H1 (cell line): ENCODE measurements around the gene GPR35. TPM values are rescaled to one million over a fixed set of nuclear protein-coding genes. Genes with fewer than 3 reads are reported as not detected.

Source experiments
- CTCF ChIA-PET: fragments of 300-600 bp; sonication (Branson Sonifier 250); formaldehyde crosslinking; loops from one replicate; lab custom pipeline; 2021; ENCODE audit not compliant: partially characterized antibody; lab: Charles Lee
- POLR2A ChIA-PET: fragments of 300-600 bp; sonication (Branson Sonifier 250); formaldehyde crosslinking; loops from one replicate; lab custom pipeline; 2021; ENCODE audit warnings: inconsistent platforms; ENCODE audit not compliant: partially characterized antibody; lab: Charles Lee
- DNase-seq, 2 experiments: peaks; one replicate each; pipeline versions ENCODE4 v3.0.0 to v3.0.0-alpha.2; 2010 to 2022; ENCODE audit warnings: low spot score in 2 of 2, low read depth in 1 of 2, mixed read lengths in 1 of 2
- FAIRE-seq: peaks from 2 replicates; lab custom pipeline; 2011; peaks lifted over from hg19 to GRCh38; lab: Jason Lieb, UNC
- H2AFZ ChIP-seq: 2 replicates; pipeline ENCODE4 v1.8.1; 2012; ENCODE audit warnings: low read length, inconsistent platforms
- H2AK5ac ChIP-seq: 2 replicates; pipeline ENCODE4 v1.6.1; 2013; ENCODE audit warnings: low read depth, low read length
- H2BK120ac ChIP-seq: replicated peaks from 2 replicates; pipeline ENCODE3; 2013; ENCODE audit warnings: low read depth, low read length, inconsistent platforms
- H2BK12ac ChIP-seq: 2 replicates; pipeline ENCODE4 v1.6.1; 2013; ENCODE audit warnings: low read depth, low read length
- H2BK15ac ChIP-seq: 2 replicates; pipeline ENCODE4 v1.6.1; 2013; ENCODE audit warnings: low read length
- H2BK20ac ChIP-seq: 2 replicates; pipeline ENCODE4 v1.6.1; 2013; ENCODE audit warnings: low read length
- H2BK5ac ChIP-seq: 2 replicates; pipeline ENCODE4 v1.6.1; 2013; ENCODE audit warnings: low read depth, low read length
- H3K14ac ChIP-seq: 2 replicates; pipeline ENCODE4 v1.6.1; 2013; ENCODE audit warnings: inconsistent platforms; ENCODE audit not compliant: insufficient read length
- H3K18ac ChIP-seq: 2 replicates; pipeline ENCODE4 v1.6.1; 2013; ENCODE audit warnings: low read length; ENCODE audit errors: extremely low read depth
- H3K23ac ChIP-seq: 2 replicates; pipeline ENCODE4 v1.6.1; 2013; ENCODE audit warnings: inconsistent platforms; ENCODE audit not compliant: insufficient read length
- H3K23me2 ChIP-seq: 2 replicates; pipeline ENCODE4 v1.6.1; 2013; ENCODE audit warnings: low read depth, low read length
- H3K27ac ChIP-seq: 2 replicates; pipeline ENCODE4 v1.6.1; 2011; ENCODE audit warnings: low read depth, low read length, inconsistent platforms
- H3K27me3 ChIP-seq, 4 experiments: replicated peaks in 1 of 4; 1 replicate in 1 of 4; 2 replicates in 3 of 4; pipeline versions ENCODE4 v1.6.1 to v1.8.1; 2011 to 2013; ENCODE audit warnings: low read length in 3 of 4, mild to moderate bottlenecking in 3 of 4, inconsistent platforms in 2 of 4, mixed read lengths in 2 of 4, moderate library complexity in 1 of 4; ENCODE audit not compliant: control insufficient read depth in 3 of 4, insufficient read depth in 3 of 4; ENCODE audit errors: extremely low read depth in 1 of 4
- H3K36me3 ChIP-seq, 4 experiments: 2 replicates each; pipeline versions ENCODE4 v1.6.1 to v1.8.1; 2011 to 2013; ENCODE audit warnings: mild to moderate bottlenecking in 4 of 4, low read length in 3 of 4, moderate library complexity in 2 of 4, control low read depth in 1 of 4, inconsistent platforms in 1 of 4; ENCODE audit not compliant: insufficient read depth in 4 of 4, control insufficient read depth in 2 of 4
- H3K4ac ChIP-seq: replicated peaks from 2 replicates; pipeline ENCODE3; 2013; ENCODE audit warnings: low read length, low read depth, mixed read lengths, inconsistent platforms; ENCODE audit not compliant: insufficient read length
- H3K4me1 ChIP-seq, 4 experiments: replicated peaks in 1 of 4; 1 replicate in 1 of 4; 2 replicates in 3 of 4; pipeline versions ENCODE4 v1.6.1 to v1.8.1; 2011 to 2013; ENCODE audit warnings: low read length in 3 of 4, inconsistent platforms in 2 of 4, mixed read lengths in 1 of 4; ENCODE audit not compliant: insufficient read depth in 4 of 4, control insufficient read depth in 3 of 4
- H3K4me2 ChIP-seq, 2 experiments: 2 replicates each; pipeline versions ENCODE4 v1.6.1 to v1.8.1; 2011 to 2013; ENCODE audit warnings: low read depth in 2 of 2, low read length in 2 of 2, control low read depth in 1 of 2, inconsistent platforms in 1 of 2, mild to moderate bottlenecking in 1 of 2; ENCODE audit not compliant: insufficient read depth in 1 of 2
- H3K4me3 ChIP-seq, 4 experiments: fragments of 200-600, 300-600 bp in 1 of 4; sonication (generic), shearing (Covaris generic), sonication (Bioruptor Twin) in 1 of 4; 2 replicates each; pipeline versions ENCODE4 v1.5.1 to v1.8.1; 2011 to 2016; ENCODE audit warnings: low read length in 4 of 4, low read depth in 3 of 4, control low read depth in 2 of 4, inconsistent platforms in 2 of 4, mild to moderate bottlenecking in 2 of 4, mixed read lengths in 1 of 4, moderate library complexity in 1 of 4; ENCODE audit not compliant: insufficient read depth in 2 of 4; ENCODE audit errors: extremely low read depth in 1 of 4
- H3K56ac ChIP-seq: replicated peaks from 2 replicates; pipeline ENCODE3; 2013; ENCODE audit warnings: low read depth, mild to moderate bottlenecking, mixed read lengths, low read length, inconsistent platforms; ENCODE audit not compliant: insufficient read length
- H3K79me1 ChIP-seq: 2 replicates; pipeline ENCODE4 v1.6.1; 2013; ENCODE audit warnings: low read depth, low read length, control low read depth
- H3K79me2 ChIP-seq, 2 experiments: 2 replicates each; pipeline versions ENCODE4 v1.6.1 to v1.8.1; 2012 to 2013; ENCODE audit warnings: low read length in 2 of 2, mild to moderate bottlenecking in 2 of 2, inconsistent platforms in 1 of 2; ENCODE audit not compliant: insufficient read depth in 2 of 2, control insufficient read depth in 1 of 2
- H3K9ac ChIP-seq, 4 experiments: replicated peaks in 1 of 4; 1 replicate in 1 of 4; 2 replicates in 3 of 4; pipeline versions ENCODE4 v1.6.1 to v1.8.1; 2011 to 2013; ENCODE audit warnings: low read depth in 3 of 4, low read length in 3 of 4, control low read depth in 2 of 4, mild to moderate bottlenecking in 2 of 4, moderate library complexity in 2 of 4, inconsistent platforms in 1 of 4; ENCODE audit errors: extremely low read depth in 1 of 4
- H3K9me3 ChIP-seq, 2 experiments: 2 replicates each; pipeline versions ENCODE4 v1.6.1 to v1.8.1; 2012 to 2013; ENCODE audit warnings: mild to moderate bottlenecking in 2 of 2, moderate library complexity in 2 of 2, control low read depth in 1 of 2, inconsistent platforms in 1 of 2, low read depth in 1 of 2, low read length in 1 of 2, mixed read lengths in 1 of 2; ENCODE audit not compliant: insufficient read depth in 2 of 2
- H4K20me1 ChIP-seq, 2 experiments: replicated peaks in 1 of 2; 2 replicates each; pipeline versions ENCODE3 to v1.8.1; 2011 to 2013; ENCODE audit warnings: inconsistent platforms in 2 of 2, low read length in 2 of 2, mild to moderate bottlenecking in 1 of 2; ENCODE audit not compliant: insufficient read depth in 2 of 2, control insufficient read depth in 1 of 2
- H4K5ac ChIP-seq: 2 replicates; pipeline ENCODE4 v1.6.1; 2013; ENCODE audit warnings: low read length, low read depth, mixed read lengths, inconsistent platforms; ENCODE audit not compliant: insufficient read length
- H4K8ac ChIP-seq: 2 replicates; pipeline ENCODE4 v1.8.0; 2013; ENCODE audit warnings: mild to moderate bottlenecking, moderate library complexity, low read length, inconsistent platforms; ENCODE audit not compliant: insufficient read depth; ENCODE audit errors: extremely low read depth
- H4K91ac ChIP-seq: replicated peaks from 2 replicates; pipeline ENCODE3; 2013; ENCODE audit warnings: low read length, mixed read lengths, inconsistent platforms; ENCODE audit not compliant: insufficient read length
- MAFK ChIP-seq: IDR thresholded peaks from 2 replicates; pipeline ENCODE4 v1.6.1; 2012; ENCODE audit warnings: low read depth, mild to moderate bottlenecking, improper control_type of control experiment, low read length
- RBBP5 ChIP-seq: IDR thresholded peaks from 2 replicates; pipeline ENCODE4 v1.7.1; 2012; ENCODE audit warnings: low read depth, mild to moderate bottlenecking, inconsistent platforms, low read length, moderate library complexity, borderline replicate concordance
- RXRA ChIP-seq: IDR thresholded peaks from 2 replicates; pipeline ENCODE4 v1.6.1; 2011; ENCODE audit warnings: low read depth, mild to moderate bottlenecking, low read length, moderate library complexity; ENCODE audit not compliant: insufficient read depth
- WGBS, 2 experiments: shearing (Covaris generic) in 1 of 2; methylation state at CpG; one replicate each; pipeline versions ENCODE4 v1.1.6 to v1.1.7; 2013 to 2015; ENCODE audit warnings: low lambda C conversion rate in 2 of 2, mixed read lengths in 2 of 2, inconsistent platforms in 1 of 2, low coverage in 1 of 2, missing lambda C conversion rate in 1 of 2; ENCODE audit not compliant: insufficient replicate concordance in 2 of 2, insufficient coverage in 1 of 2, insufficient read length in 1 of 2; ENCODE audit errors: extremely low coverage in 1 of 2, missing lambda C conversion rate in 1 of 2; 5-methylcytosine and 5-hydroxymethylcytosine counted together
- polyA plus RNA-seq, 7 experiments: library from polyadenylated mRNA; depleted of rRNA in 3 of 7; stranded (reverse) in 5 of 7; unstranded in 2 of 7; fragments of >200 nt in 5 of 7; fragments of 200-250 nt in 2 of 7; gene quantifications; 1 replicate in 5 of 7; 2 replicates in 1 of 7; 4 replicates in 1 of 7; pipeline versions ENCODE4 v1.2.1 to v1.2.3, GENCODE V29; 2011 to 2013; ENCODE audit warnings: missing spikeins in 2 of 7, mixed read lengths in 2 of 7
- total RNA-seq: library from RNA; stranded (reverse); fragmentation: NEBNext Ultra II Directional; extraction: Animal tissue kit (Norgen Biotek cat#: 25700); gene quantifications from 2 replicates; pipeline ENCODE4 v1.2.1, GENCODE V29; 2021
- TF ChIP-seq, protein P1 (sequence below): IDR thresholded peaks from 2 replicates; pipeline ENCODE4 v1.6.1; 2012; ENCODE audit warnings: low read length, inconsistent platforms

The GPR35 gene
- total and polyA plus RNA-seq, 2 of the 8 experiments (the other 6 are each of a cell fraction or from before 2014, with no cell fraction given): 0.47 TPM; not detected in 1

DNA sequence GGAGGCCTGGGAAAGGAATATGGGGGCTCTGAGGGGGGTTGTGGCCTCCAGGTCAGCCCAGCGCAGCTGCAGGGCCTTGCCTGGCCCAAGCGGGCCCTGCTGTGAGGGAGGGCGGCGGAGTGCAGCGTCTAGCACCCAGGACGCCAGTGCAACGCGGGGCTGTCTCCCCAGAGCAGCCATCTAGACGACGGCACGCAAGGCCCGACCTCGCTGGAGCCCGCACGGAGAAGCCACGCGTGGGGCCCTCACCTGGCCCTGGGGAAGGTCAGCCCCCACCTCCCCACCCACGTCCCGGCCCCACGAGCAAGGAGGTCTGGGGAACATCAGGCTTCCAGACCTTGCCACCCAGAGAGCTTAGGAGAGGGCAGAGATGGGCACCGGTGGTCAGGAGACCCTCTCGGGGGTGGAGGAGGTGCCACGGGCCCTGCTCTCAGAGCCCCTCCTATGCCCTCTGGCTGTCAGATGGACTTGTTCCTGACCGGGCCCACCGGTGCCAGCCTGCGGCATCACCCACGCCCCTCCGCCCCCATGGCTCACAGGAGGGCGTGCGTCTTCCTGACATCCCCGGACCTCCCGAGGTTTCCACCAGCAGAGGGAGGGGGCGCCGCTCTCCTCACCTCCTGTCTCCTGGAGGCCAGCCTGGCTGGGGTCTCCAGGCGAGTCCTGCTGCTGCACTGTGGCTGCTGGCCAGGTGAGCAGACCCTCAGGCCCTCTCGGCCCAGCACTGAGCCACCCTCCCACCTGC is 17.0 kb downstream of the GPR35 start:
- H3K36me3 ChIP-seq: no peaks in the 10 kb centered on the region
- no peak overlapping the region for H2AK5ac ChIP-seq
- no peaks in the 10 kb centered on the region; a peak in 1 of 7 replicates for H3K4me1 ChIP-seq
- no peak overlapping the region for H3K56ac ChIP-seq
- H3K4me2 ChIP-seq: no peak overlapping the region
- H3K18ac ChIP-seq: no peak overlapping the region
- no peak overlapping the region for H4K91ac ChIP-seq
- H2BK15ac ChIP-seq: no peak overlapping the region
- ChIA-PET CTCF (interaction anchor here (1.2 to 1.5 kb wide), 4 partner anchors 11 to 204 kb away, joined by 3 to 4 read pairs (median 3); no protein-coding TSS in a partner anchor), POLR2A (no interaction called here)
- H3K79me1 ChIP-seq: no peaks in the 10 kb centered on the region
- H3K79me2 ChIP-seq: no peaks in the 10 kb centered on the region
- H3K4ac ChIP-seq: no peak overlapping the region
- TF ChIP-seq, protein P1, sequence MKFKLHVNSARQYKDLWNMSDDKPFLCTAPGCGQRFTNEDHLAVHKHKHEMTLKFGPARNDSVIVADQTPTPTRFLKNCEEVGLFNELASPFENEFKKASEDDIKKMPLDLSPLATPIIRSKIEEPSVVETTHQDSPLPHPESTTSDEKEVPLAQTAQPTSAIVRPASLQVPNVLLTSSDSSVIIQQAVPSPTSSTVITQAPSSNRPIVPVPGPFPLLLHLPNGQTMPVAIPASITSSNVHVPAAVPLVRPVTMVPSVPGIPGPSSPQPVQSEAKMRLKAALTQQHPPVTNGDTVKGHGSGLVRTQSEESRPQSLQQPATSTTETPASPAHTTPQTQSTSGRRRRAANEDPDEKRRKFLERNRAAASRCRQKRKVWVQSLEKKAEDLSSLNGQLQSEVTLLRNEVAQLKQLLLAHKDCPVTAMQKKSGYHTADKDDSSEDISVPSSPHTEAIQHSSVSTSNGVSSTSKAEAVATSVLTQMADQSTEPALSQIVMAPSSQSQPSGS: no peak
- TF ChIP-seq RXRA: no peak
- TF ChIP-seq MAFK: no peak
- TF ChIP-seq RBBP5: no peak
- H3K9ac ChIP-seq: no peak overlapping the region
- no peak overlapping the region for H2BK20ac ChIP-seq
- H2BK5ac ChIP-seq: no peak overlapping the region
- H2AFZ ChIP-seq: no peak overlapping the region
- no peak overlapping the region for H4K5ac ChIP-seq
- 91% methylated on average over 35 of the region's 36 CpGs; no CpG with 5 or more reads in 1 of the 2 experiments for WGBS, 2 experiments
- H3K27me3 ChIP-seq: peaks cover 0 to 2% (median 0%) of the 10 kb centered on the region in 4 experiments; a peak in 3 of 7 replicates
- peaks cover 0 to 5% of the 10 kb centered on the region in 2 experiments; a peak in 1 of 4 replicates for H3K9me3 ChIP-seq
- no peak overlapping the region for H2BK12ac ChIP-seq
- FAIRE-seq (no peak), DNase-seq (no peak)
- no peak overlapping the region for H3K4me3 ChIP-seq
- no peak overlapping the region for H3K23ac ChIP-seq
- H3K23me2 ChIP-seq: no peaks in the 10 kb centered on the region
- no peak overlapping the region for H3K14ac ChIP-seq
- no peak overlapping the region for H4K8ac ChIP-seq
- H4K20me1 ChIP-seq: no peaks in the 10 kb centered on the region
- no peak overlapping the region for H3K27ac ChIP-seq
- no peak overlapping the region for H2BK120ac ChIP-seq
